HG02884 (cell line): ENCODE data around the gene HOXB3.
"Not testable (repeated sequence)": the region's sequence is repeated elsewhere in the genome, so short reads cannot be mapped to it uniquely, and the experiment has no call there.

Experiments
- ATAC-seq: cut with Tn5 transposase; IDR thresholded peaks from one replicate; pipeline ENCODE4 v1.9.1; 2021; ENCODE audit warnings: mild to moderate bottlenecking, moderate library complexity; ENCODE audit not compliant: unreplicated experiment

HOXB3 gene

DNA sequence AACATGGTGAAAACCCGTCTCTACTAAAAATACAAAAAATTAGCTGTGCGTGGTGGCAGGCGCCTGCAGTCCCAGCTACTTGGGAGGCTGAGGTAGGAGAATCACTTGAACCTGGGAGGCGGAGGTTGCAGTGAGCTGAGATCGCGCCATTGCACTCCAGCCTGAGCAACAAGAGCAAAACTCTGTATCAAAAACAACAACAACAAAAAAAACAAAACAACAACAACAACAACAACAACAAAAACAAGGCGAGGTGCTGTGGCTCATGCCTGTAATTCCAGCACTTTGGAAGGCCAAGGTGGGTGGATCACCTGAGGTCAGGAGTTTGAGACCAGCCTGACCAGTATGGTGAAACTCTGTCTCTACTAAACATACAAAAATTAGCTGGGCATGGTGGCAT, 80.3 kb downstream of the HOXB3 start:
- ATAC-seq: not testable (repeated sequence)

DNA sequence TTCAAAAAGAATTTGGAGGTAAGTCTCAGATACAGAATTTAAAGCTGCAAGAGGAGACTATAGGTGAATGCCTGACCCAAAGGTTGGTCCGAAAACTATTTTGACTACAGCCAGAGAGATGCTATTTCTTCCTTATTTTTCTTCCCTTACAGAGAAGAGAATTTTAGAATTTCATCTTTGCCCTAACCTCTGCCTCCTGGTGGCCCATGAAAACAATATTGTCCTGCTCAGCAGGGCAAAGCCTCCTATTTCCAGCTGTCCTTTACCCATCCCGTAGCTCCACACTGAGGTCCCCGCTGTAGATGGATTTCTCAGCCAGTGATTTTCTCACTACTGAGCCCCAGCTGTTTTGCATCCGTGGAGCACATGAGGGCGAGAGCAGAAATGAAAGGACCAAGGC, 83.8 kb downstream of the HOXB3 start:
- no peak for ATAC-seq

DNA sequence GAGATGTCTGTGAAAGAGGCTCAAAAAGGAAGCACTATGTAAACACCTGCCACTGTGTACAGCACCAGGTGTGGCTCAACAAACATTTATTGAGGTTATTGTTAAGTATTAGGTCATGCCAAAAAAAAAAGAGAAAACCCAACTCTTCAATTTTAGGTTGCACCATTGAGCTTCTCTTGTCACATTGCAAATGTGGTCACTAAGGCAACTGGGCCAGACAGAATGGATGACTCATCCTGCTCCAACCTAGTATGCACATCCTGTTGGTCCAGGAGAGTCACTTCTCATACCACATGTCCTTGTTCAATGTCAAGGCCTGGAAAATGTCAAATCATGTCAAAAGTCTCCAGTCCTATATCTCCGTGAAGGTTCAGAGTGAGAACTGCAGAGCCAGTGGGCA, 84.3 kb downstream of the HOXB3 start:
- peak; percentile 62 for ATAC-seq

DNA sequence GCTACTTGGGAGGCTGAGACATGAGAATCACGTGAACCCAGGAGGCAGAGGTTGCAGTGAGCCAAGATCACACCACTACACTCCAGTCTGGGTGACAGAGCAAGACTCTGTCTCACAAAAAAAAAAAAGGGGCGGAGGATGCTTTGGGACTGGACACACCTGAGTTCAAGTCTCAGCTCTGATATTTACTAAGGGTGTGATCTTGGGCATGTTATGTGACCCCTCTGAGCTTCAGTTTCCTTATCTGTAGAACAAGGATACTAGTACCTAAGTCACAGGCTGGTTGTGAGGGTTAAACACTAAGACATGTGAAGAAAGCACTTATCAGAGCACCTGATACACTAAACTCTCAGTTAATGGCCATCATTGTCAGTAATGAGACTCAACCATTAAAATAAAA, 85.1 kb downstream of the HOXB3 start:
- no peak for ATAC-seq

DNA sequence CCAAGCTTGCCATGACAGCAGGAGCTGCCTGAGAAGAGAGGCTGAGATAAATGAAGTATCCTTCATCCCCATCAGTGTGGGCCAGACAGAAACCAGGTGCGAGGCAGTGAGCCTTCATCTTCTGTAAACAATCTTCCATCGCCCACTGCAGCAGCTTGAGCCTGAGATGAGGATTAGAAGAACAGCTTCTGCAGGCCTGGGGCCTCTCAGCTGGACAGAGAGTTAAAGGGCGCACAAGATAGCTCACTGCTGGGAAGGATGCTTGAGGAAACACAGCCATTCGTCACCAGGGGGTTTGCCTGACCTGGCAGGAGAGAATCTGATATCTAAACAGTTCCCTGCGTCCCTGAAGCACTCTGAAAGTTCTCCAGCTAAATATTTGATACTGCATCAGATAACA, 86.3 kb downstream of the HOXB3 start:
- no peak for ATAC-seq

DNA sequence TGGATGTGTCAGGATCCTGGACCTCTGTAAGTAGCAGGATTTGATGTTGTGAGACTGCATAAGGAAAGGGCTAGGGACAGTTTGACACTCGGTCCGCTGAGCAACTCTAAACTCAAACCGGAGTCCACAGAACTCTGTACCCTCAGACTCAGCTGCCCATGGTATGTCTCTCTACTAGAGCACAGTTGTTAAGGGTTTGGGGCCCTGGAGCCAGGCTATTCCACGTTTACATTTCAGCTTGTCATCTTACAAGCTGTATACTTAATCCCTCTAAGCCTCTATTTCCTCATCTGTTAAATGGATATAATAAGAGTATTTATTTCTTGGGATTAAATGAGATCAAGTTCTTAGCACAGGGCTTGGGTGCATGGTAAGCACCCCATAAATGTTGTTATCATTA, 87.1 kb downstream of the HOXB3 start:
- no peak for ATAC-seq

DNA sequence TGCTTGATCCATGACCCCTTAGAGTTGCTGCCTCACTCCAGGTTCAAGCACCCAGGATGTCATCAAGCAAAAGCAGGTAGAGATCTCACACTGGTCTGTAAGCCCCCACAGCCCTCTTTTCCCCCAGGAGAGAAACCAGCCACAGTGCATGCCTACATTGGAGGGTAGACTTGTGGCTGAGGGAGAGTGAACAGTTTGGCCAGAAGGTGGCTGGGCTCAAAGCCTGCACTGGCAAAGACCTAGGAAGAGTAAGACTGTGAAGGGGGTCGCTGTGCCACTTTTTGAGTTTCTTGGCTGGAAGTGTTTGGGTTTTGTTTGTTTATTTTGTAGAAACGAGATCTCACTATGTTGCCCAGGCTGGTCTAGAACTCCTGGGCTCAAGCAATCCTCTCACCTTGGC, 87.7 kb downstream of the HOXB3 start:
- no peak for ATAC-seq

DNA sequence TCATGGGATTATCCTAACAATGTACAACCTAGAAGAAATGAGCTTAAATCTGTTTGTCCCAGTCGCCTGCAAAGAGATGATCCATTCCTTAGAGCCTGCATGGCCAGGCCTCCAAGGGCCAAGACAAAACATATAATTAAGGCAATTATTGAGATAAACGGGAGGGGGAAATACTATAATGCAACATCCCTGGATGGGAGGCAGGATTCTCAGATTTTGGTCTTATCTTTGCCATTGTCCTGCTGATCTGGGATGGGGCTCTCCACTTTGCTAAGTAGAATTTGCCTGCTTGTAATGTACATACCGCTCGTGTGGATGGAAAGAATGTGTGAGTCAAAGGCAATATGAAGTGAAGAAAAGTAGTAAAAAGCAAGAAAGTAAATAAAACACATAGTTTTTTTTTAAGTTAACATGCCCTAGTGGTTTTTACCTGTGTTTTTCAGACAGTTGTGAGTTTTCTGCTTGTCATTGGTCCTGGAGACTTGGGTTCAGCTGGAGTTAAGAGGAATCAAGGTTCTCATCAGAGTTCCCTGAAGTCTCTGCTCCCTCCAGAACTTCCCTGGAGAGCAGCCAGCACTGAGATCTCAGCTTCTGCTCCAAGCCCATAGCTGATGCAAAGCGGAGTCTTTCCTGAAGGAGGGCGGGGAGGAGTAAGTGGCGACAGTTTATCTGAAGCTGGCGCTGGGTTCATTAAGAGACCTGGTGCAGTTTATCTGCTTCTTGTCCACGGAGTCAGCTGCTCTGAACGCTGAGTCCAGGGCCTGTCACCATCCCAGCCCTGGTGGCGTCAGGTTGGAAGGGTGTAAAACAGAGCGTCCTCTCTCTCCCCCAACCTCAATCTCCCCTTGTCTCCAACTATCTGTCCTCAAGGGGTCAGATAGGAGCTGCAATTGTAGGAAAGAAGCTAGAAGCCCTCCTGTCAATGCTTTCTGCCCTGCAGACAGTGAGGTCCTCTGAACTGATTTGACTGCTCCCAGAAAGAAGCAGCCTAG, 89.3 kb downstream of the HOXB3 start:
- no peak for ATAC-seq

DNA sequence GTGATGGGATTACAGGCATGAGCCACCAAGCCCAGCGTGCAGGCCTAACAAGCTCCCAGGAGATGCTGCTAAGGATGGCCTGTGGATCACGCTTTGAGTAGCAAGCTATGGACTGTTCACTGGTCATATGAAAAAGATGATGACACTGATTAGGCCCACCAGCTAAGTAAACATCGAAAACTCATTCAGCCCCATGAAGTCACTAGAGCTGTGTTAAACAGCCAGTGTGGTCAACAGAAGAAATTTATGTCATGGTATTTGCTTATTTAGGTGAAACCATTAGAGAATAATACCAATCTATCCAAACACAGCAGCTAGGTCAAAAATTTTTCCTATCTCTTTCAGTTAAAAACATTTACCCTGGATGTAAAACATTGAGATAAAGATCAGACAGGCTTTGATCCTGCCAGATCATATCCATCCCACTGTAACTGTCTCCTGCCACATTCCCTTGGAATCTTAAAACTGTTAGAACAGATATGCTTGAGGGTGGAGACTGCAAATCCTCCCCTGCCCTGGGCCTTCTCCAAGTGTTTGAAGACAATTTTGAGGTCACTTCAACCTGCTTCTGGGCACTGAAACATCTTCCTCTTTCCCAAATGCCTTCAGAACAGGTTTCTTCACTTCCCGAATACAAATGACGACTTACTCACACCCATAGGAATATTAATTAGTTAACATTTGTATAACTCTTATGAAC, 90.2 kb downstream of the HOXB3 start:
- ATAC-seq: no peak

DNA sequence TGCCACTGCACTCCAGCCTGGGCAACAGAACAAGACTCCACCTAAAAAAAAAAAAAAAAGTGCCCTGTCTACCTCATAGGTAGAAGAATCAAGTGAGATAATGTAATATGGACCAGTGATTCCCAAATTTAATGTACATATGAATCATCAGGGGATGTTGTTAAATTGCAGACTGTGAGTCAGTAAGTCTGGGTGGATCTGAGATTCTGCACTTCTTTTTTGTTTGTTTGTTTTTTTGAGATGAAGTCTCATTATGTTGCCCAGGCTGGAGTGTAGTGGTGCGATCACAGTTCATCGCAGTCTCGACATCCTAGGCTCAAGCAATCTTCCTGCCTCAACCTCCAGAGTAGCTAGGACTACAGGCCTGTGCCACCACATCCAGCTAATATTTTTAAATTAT, 90.8 kb downstream of the HOXB3 start:
- ATAC-seq: no peak
